Measurements from ENCODE around the gene TEX101.

The TEX101 gene

GRCh38 chr19:43450545-43450997 lies 35.9 kb downstream of the TEX101 start:
- no peak for DNase-seq

- no peak for DNase-seq
Measured at GRCh38 chr19:43452582-43452981, 37.9 kb downstream of the TEX101 start.

- DNase-seq, result no peak
Measured at GRCh38 chr19:43454031-43454430, 39.3 kb downstream of the TEX101 start.

- no peak for DNase-seq
Measured at GRCh38 chr19:43455321-43456113, 40.8 kb downstream of the TEX101 start.

- DNase-seq, result no peak
Measured at GRCh38 chr19:43457809-43458208, 43.1 kb downstream of the TEX101 start.

- DNase-seq, result no peak
Measured at GRCh38 chr19:43460362-43461016, 45.8 kb downstream of the TEX101 start.

- DNase-seq, result no peak
Measured at GRCh38 chr19:43461303-43461702, 46.6 kb downstream of the TEX101 start.

- no peak for DNase-seq
Measured at GRCh38 chr19:43462383-43462782, 47.7 kb downstream of the TEX101 start.

GRCh38 chr19:43462785-43463380 lies 48.2 kb downstream of the TEX101 start:
- DNase-seq, result no peak

- peak; percentile 94 to 100 (median 98) for DNase-seq
Measured at GRCh38 chr19:43463381-43464133, 48.9 kb downstream of the TEX101 start.

- peak in 3 of 4 experiments; percentile 46 to 80 (median 63) for DNase-seq
Measured at GRCh38 chr19:43464134-43464775, 49.6 kb downstream of the TEX101 start.

GRCh38 chr19:43465468-43466120 lies 50.9 kb downstream of the TEX101 start, which contains the start of gene LYPD3:
TSS of gene LYPD3 (minus strand) at chr19:43465608. CDS start at chr19:43465571, 37 bp downstream.
- no peak for DNase-seq

- DNase-seq, result no peak
Measured at GRCh38 chr19:43466793-43467192, 52.1 kb downstream of the TEX101 start.

- DNase-seq, result no peak
Measured at GRCh38 chr19:43467276-43467675, 52.6 kb downstream of the TEX101 start.

- no peak for DNase-seq
Measured at GRCh38 chr19:43467730-43468129, 53.0 kb downstream of the TEX101 start.

Measured in activated naive CD4-positive, alpha-beta T cell (primary cell).